HG03159 (cell line): Measurements from ENCODE around the gene TRMU.

ENCODE experiments used
- ATAC-seq: cut with Tn5 transposase; IDR thresholded peaks from one replicate; pipeline ENCODE4 v1.9.1; 2021; ENCODE audit warnings: mild to moderate bottlenecking, moderate library complexity; ENCODE audit not compliant: unreplicated experiment

TRMU gene

GRCh38 chr22:46368422-46368821 is 32.9 kb downstream of the TRMU start:
- no peak for ATAC-seq

GRCh38 chr22:46368871-46369715 is 33.6 kb downstream of the TRMU start:
- no peak for ATAC-seq

- no peak for ATAC-seq
Measured at GRCh38 chr22:46369716-46370583, 34.4 kb downstream of the TRMU start.

GRCh38 chr22:46370584-46371291 is 35.2 kb downstream of the TRMU start:
- no peak for ATAC-seq

GRCh38 chr22:46371623-46372226 is 36.2 kb downstream of the TRMU start:
- ATAC-seq: no peak

GRCh38 chr22:46372686-46373085 is 37.2 kb downstream of the TRMU start:
- ATAC-seq: no peak

- ATAC-seq: no peak
Measured at GRCh38 chr22:46373159-46373558, 37.6 kb downstream of the TRMU start.

- no peak for ATAC-seq
Measured at GRCh38 chr22:46373921-46374662, 38.6 kb downstream of the TRMU start.

GRCh38 chr22:46374663-46375474 is 39.4 kb downstream of the TRMU start:
- ATAC-seq: no peak

- ATAC-seq: no peak
Measured at GRCh38 chr22:46376111-46376510, 40.6 kb downstream of the TRMU start.

- ATAC-seq: no peak
Measured at GRCh38 chr22:46376908-46377524, 41.5 kb downstream of the TRMU start.

- ATAC-seq: no peak
Measured at GRCh38 chr22:46377525-46378425, 42.3 kb downstream of the TRMU start.

- ATAC-seq: no peak
Measured at GRCh38 chr22:46378426-46379065, 43.0 kb downstream of the TRMU start.

GRCh38 chr22:46379066-46379930 is 43.8 kb downstream of the TRMU start:
- ATAC-seq: no peak

- no peak for ATAC-seq
Measured at GRCh38 chr22:46380069-46380468, 44.6 kb downstream of the TRMU start.

GRCh38 chr22:46380581-46380980 is 45.1 kb downstream of the TRMU start:
- no peak for ATAC-seq
